Peyer's patch (tissue), 4 donors: ENCODE measurements around the gene PAFAH1B2.
A peak's percentile ranks its signal among the peaks of the same experiment; 100 is the strongest.

Source experiments
- POLR2A ChIP-seq, 2 donors: fragments of 450-650 bp; IDR thresholded peaks; one replicate each; pipeline ENCODE4 v1.5.1; 2017; ENCODE audit warnings: antibody characterized with exemption in 2 of 2, mild to moderate bottlenecking in 2 of 2, moderate library complexity in 2 of 2
- TF ChIP-seq, protein P1 (sequence below), 6 experiments: fragments of 450-650 bp in 4 of 6; fragments of 200-600 bp in 2 of 6; sonication (generic) in 1 of 6; IDR thresholded peaks; one replicate each; pipeline ENCODE4 v1.5.1; 2017 to 2019; ENCODE audit warnings: antibody characterized with exemption in 6 of 6, mild to moderate bottlenecking in 3 of 6, moderate library complexity in 1 of 6

DNA sequence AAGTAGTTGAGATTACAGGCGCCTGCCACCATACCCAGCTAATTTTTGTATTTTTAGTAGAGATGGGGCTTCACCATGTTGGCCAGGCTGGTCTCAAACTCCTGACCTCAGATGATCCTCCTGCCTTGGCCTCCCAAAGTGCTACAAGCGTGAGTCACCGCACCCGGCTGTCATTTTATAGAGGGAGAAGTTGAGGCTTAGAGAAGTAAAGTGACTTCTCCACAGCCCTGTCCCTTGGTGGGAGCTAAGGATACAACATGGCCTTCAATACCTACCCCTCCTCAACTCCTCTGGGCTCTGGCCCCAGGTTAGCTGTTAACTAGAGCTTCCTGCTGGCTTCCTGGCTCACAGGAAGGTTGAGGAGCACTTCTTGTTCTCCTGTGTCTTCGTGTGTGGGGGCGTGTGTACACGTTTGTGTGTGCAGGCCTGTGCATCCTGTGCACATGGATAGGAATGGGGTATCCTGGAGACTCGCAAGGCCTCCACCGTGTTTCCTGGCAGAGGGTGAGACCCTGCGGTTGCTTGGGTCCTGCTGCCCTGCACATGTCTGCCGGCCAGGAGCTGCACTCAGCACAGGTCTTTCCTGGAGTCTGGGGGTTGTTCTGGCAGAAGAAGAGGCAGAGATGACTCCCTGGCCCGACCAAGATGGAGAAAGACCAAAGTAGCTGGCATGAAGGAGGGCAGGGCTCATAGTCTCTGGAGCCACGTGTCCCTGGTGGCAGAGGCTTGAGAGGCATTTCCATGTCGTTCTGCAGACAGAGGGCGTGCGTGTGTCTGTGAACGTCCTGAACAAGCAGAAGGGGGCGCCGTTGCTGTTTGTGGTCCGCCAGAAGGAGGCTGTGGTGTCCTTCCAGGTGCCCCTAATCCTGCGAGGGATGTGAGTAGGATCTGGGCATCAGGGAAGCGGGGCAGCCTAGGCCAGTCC is 36.8 kb downstream of the PAFAH1B2 start:
- TF ChIP-seq, protein P1, sequence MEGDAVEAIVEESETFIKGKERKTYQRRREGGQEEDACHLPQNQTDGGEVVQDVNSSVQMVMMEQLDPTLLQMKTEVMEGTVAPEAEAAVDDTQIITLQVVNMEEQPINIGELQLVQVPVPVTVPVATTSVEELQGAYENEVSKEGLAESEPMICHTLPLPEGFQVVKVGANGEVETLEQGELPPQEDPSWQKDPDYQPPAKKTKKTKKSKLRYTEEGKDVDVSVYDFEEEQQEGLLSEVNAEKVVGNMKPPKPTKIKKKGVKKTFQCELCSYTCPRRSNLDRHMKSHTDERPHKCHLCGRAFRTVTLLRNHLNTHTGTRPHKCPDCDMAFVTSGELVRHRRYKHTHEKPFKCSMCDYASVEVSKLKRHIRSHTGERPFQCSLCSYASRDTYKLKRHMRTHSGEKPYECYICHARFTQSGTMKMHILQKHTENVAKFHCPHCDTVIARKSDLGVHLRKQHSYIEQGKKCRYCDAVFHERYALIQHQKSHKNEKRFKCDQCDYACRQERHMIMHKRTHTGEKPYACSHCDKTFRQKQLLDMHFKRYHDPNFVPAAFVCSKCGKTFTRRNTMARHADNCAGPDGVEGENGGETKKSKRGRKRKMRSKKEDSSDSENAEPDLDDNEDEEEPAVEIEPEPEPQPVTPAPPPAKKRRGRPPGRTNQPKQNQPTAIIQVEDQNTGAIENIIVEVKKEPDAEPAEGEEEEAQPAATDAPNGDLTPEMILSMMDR (IDR thresholded peaks at IDR 0.05), result peak; percentile 30 to 92 (median 78)
- TF ChIP-seq POLR2A (IDR thresholded peaks at IDR 0.05), result no peak
